PFSK-1 (cell line): ENCODE data around the gene NFIX.

Source experiments
- POLR2AphosphoS5 ChIP-seq: IDR thresholded peaks from 2 replicates; pipeline ENCODE4 v1.6.1; 2012; ENCODE audit warnings: low read depth, mild to moderate bottlenecking, control low read depth, low read length, moderate library complexity
- SIN3A ChIP-seq: IDR thresholded peaks from 2 replicates; pipeline ENCODE4 v1.6.1; 2012; ENCODE audit warnings: mild to moderate bottlenecking, low read length, moderate library complexity, borderline replicate concordance; ENCODE audit not compliant: insufficient read depth
- TAF1 ChIP-seq: IDR thresholded peaks from 2 replicates; pipeline ENCODE4 v1.6.1; 2012; ENCODE audit warnings: low read length, control low read depth, borderline replicate concordance; ENCODE audit not compliant: insufficient read depth

DNA sequence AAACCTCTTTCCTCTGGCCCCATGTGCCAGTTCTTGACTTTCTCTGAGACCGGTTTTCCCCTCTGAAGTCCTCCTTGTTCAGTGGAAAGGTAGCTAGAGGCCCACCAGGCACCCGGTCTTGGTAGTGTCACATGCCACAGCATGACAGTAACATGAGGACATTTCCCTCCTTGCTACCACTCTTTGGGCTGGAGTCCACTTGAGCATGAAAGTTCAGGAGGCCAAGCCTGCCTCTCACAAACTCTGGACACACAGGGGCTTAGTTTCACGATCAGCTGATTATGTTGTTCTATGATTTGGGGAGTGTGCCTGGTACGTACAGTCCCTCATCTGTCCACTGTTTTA lies 45.6 kb downstream of the NFIX start:
- TF ChIP-seq TAF1 = no peak
- no peak for TF ChIP-seq POLR2AphosphoS5
- no peak for TF ChIP-seq SIN3A
